Measurements from ENCODE around the gene TGFBRAP1.
"Not testable (repeated sequence)": the region's sequence is repeated elsewhere in the genome, so short reads cannot be mapped to it uniquely, and the experiment has no call there.

TGFBRAP1 gene

DNA sequence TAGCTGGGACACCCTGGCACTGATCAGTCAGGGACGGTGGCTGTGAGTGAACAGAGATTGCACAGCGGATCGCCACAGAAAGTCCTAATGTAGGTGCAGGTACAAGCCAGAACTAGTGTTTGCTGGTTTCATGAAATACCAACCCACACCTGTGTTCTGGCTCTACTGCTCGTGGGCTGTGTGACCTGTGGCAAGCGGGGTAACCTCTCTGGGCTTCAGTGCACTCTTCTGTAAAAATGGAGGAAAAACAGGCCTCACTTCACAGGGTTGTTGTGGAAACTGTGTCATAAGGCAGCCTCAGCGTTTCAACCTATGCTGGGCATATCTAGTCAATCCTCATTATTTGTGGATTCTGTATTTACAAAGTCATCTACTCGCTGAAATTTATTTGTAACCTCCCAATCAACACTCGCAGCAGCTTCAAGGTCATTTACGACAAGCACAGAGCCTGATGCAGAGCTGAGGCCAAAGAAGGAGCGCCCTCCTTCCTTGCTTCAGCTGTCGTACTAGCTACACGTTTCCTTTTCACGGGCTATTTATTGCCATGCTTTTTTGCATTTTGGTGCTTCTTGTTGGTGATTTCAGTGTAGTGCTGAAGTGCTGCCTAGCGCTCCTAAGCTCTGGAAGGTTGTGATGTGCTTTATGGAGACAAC is 58.0 kb downstream of the TGFBRAP1 start:
- DNase-seq (ENCODE audit: low read depth) = no peak

DNA sequence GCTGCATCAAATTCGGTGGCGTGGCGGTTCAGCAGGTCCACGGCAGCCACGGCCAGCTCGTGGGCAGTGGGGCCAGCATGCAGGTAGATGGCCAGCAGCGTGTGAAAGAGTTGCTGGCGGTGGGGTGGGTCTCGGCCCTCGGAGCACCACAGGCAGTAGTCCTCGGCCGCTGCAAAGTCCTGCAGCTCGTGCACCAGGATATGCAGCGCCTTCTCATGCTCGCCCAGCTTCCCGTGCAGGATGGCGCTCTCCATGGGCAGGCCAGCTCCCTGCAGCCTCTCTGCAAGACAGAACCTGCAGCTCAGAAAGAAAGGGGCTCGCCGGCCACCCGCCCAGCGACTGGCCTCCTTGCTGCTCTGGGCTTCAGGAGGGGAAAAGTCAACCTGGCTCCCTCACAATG is 60.1 kb downstream of the TGFBRAP1 start:
- no peak for DNase-seq (ENCODE audit: low read depth)

DNA sequence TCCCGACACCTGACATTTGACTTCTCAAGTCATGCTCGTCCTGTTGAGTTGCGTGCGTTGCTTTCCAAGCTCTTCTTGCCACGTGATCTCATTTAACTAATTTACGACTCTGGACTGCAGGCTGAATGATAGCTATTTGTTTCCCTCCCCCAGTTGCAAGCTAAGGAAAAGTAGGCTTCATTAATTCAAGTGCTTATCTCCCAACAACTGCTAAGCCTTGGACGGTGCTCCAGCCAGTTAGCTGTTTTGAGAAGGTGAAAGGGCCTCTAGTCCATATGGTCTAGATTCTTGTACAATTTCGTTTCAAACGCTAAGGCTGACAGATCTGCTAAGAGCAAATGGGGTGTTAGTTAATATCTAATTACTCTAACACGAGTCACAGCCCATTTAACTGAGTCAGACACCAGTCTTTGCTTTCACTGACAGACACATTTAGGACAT is 66.9 kb downstream of the TGFBRAP1 start:
- DNase-seq (ENCODE audit: low read depth) = no peak

DNA sequence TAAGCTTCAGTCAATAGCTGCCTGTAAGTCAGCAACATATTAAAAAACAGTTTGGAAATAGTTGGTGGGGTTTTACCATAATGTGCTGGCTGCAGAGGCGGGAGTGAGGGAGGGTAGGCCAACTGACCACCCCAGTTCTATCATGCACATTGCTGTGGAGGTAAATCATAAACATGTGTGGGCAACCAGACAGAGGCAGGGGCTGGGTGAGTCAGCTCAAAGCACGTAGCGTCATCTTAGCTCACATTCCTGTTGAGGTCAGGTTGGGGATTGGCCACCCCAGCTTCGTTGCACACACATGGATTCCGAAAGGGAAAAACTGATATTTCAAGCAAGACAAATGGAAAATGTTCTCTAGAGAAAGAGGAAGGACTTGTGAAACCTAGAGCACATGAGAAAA is 68.5 kb downstream of the TGFBRAP1 start:
- DNase-seq (ENCODE audit: low read depth) = no peak

DNA sequence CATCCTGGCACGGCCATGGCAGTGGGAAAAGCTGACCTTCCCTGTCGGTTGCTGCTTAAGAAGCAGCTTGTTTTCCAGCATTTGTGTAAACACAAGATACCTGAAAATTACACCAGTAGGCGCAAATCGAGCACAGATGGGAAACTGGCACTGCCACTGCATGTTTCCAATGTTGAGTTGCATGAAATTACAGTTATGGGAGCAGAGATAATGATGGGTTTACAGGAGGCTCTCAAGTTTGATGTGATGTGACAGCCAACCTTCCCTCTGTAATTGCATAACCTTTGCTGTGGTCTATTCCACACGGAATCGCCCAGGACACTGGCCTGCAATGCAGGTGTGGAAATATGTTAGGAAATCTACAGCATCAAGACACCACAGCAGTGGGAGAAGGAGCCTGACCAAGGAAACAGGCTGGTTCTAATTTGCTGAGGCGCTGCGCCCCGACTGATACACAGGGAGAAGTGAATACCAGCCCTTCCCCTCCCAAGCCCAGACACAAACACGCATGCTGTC is 70.6 kb downstream of the TGFBRAP1 start:
- no peak for DNase-seq (ENCODE audit: low read depth)

DNA sequence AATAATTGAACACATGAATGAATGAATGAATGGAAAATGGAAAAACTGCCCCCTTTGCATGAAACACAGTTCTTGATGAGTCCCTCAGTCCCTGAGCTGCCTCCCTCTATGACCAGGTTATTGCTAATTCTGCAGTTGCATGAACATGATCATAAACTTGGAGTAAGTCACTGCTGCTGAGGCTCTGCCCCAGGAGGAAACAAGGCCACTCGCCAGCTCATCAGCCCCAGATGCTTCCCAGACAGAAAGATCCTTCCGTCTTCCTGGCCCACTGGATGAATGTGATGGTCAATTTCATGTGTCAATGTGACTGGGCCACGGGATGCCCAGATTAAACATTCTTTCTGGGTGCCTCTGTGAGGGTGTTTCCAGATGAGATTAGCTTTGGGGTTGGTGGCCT is 71.6 kb downstream of the TGFBRAP1 start:
- DNase-seq (ENCODE audit: low read depth) = no peak

DNA sequence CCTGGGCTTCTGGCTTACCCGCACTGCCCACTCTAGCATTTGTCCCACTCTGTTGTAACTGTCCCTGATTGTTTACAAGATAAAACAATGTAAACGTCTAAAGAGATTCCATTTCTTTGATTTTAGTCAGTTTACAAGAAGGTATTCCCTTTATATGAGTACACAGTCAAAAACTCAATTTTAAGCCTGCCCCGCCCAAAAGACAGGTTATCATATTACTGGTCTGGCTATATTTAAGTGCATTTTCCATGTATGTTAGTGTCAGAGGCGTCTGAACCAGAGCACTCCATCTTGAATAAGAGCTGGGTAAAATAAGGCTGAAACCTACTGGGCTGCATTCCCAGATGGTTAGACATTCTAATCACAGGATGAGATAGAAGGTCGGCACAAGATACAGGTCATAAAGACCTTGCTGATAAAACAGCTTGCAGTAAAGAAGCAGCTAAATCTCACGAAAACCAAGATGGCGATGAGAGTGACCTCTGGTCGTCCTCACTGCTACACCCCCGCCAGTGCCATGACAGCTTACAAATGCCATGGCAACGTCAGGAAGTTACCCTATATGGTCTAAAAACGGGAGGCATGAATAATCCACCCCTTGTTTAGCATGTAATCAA is 73.0 kb downstream of the TGFBRAP1 start:
- DNase-seq (ENCODE audit: low read depth) = no peak

DNA sequence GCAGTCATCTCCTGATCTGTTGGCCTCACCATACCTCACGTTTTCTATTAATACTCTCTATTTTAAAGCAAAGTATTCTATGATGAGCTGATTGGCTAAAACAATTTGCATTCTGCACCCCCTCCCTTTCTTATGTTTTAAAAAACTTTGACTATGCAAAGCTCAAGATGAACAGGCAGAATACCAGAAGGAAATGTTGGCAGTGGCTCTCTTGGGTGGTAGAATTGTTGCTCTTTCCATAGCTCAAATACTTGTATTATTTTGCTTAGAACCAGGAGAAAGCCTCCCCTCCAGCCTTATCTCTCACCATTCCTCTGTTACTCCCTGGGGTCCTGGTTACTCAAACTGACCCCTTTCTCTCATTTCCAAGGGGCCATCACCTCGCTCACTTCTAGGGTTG is 73.6 kb downstream of the TGFBRAP1 start:
- no peak for DNase-seq (ENCODE audit: low read depth)

DNA sequence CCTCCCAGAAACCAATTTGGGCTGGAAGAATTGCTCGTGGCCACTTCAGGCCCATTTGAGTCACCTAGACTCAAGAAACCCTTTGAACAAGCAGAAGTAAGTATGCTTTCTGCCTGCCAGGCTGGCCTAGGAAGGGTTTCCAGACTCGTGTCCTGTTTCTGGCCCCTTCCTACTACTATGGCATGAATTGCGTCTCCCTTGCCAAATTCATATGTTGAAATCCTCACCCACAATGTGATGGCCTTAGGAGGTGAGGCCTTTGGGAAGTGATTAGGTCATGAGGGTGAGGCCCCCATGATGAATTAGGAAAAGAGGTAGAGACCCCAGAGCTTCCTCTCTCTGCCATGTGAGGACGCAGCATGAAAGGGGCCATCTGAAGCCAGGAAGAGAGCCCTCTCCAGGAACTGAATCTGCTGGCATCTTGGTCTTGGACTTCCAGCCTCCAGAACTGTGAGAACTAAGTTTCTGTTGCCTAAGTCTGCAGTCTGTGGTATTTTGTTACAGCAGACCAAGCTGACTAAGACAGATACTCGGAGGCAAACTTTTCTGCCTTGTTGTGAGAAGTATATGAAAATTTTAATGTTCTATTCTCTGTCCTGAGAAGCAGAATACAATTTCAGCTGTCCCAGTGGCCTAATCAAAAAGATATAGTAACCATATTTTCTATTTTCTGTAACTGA is 74.9 kb downstream of the TGFBRAP1 start:
- no peak for DNase-seq (ENCODE audit: low read depth)

DNA sequence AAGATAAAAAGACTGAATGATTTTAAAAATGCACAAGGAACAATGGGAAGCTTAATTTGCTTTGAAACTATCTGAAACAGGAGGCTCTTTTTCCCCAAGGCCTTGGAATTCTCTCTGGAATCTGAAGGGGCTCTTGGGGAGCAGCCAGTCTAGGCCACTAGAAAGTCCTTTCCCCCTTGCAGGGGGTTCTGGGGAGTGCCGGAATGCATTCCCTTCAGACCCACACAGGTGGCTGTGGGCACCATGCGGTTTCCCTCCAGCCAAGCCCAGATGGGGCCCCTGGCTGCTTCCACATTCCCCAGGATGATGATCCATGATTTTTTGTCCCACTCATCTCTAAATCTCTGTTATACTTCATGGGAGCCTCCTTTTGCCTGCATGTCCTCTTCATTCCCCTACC is 77.3 kb downstream of the TGFBRAP1 start:
- DNase-seq (ENCODE audit: low read depth) = no peak

DNA sequence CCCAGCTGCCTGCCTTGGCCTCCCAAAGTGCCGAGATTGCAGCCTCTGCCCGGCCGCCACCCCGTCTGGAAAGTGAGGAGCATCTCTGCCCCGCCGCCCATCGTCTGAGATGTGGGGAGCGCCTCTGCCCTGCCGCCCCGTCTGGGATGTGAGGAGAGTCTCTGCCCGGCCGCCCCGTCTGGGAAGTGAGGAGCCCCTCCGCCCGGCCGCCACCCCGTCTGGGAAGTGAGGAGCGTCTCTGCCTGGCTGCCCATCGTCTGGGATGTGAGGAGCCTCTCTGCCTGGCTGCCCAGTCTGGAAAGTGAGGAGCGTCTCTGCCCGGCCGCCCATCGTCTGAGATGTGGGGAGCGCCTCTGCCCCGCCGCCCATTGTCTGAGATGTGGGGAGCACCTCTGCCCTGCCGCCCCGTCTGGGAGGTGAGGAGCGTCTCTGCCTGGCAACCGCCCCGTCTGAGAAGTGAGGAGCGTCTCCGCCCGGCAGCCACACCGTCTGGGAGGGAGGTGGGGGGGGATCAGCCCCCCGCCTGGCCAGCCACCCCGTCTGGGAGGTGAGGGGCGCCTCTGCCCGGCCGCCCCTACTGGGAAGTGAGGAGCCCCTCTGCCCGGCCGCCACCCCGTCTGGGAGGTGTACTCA is 78.4 kb downstream of the TGFBRAP1 start:
- DNase-seq (ENCODE audit: low read depth) = not testable (repeated sequence)

DNA sequence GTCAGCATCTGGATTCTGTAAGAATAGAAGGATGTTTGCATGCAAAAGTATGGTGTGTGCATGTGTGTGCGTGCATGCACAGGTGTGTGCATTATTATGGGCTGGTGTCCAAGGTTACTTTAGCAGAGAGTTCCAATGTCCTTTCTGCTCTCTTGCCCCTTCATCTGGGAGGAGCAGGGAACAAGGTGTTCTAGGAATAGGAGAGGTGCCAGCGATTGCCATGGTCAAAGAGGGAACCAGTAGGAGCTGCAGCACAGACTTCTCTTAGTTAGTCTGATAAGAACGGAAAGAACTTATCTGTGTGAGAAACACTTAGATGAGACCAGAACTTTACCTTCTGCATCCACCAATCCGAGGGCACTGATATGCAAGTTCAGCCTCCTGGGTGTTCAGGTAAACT is 79.6 kb downstream of the TGFBRAP1 start:
- no peak for DNase-seq (ENCODE audit: low read depth)

DNA sequence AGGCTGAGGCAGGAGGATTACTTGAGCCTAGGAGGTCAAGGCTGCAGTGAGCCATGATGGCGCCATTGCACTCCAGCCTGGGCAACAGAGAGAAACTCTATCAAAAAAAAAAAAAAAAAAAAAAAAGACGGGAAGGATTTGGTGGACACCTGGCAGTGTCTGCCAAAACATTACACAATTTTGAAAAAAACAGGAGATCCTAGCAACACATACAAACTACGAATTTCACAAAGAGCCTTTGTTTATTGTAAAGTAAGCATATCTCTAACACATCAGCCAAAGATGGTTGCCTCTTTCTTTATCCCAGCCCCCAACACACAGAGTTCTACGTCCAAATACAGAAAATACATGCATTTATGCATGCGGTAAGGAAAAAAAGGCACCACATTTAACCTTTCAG is 80.4 kb downstream of the TGFBRAP1 start:
- no peak for DNase-seq (ENCODE audit: low read depth)

DNA sequence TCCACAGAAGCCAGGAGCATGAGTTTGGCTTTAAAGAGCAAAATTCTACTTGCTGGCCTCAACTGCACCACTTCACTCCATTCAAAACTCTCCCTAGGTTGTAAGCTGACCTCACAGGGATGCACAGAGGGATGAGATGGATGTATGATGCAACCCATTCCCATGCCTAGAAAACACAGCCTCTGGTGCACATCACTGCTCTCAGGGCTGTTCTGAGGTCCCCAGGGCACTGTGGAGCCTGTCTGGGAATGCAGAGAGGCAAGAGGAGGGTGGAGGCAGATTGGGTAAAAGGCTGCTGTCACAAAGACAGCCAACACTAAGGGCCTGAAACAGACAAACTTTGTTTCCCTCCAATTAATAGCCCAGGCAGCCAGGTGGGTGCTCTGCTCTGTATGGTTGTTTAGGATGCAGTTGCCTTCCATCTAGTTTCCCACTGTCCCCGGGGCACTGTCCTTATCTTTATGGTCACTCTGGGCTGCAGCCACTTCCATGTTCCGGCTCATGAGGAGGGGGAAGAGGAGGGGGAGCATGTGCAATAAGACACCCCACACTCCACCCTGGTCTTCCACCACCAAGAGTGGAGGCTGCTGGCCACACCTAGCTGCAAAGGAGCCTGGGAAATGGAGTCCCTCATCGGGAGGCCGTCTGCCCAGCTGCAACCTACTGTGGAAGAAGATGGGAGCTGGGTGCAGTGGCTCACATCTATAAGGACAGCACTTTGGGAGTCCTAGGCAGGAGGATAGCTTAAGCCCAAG is 81.0 kb downstream of the TGFBRAP1 start:
- DNase-seq (ENCODE audit: low read depth) = no peak

DNA sequence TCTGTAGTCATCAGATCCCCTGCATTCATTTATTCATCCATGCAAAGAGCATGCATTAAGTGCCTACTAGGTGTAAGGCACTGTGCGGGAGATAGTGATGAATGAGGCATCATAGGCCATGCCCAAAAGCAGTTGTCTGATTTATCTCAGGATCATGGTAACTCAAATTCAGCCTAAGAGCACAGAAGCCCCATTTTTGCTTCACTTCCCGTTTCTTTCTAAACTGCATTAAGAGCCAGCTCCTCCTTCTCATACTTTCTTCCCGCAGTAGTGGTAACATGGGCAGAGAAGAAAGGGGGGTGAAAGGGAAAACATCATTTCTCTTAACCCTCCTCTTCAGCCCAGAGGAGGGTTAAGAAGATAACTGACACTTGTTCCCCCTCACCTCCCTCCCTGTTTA is 85.1 kb downstream of the TGFBRAP1 start:
- DNase-seq (ENCODE audit: low read depth) = no peak

DNA sequence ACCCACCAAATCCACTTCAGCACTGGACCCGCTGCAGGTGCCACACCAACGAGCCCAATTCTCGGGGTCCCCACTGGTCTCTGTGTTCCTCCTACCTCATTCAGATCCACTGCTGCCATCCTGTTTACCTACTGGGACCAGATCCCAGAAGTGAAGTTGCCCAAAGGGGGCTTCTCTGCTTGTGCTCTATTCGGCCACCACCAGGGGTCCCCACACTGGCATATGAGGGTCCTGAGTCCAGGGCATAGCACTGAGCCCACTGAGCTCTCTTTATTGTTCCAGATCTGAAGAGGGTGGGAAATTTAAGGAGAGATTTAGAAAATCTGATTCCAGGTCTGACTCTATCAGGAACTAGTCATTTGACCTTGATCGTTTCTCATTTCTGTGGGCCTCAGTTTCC is 85.6 kb downstream of the TGFBRAP1 start:
- DNase-seq (ENCODE audit: low read depth) = no peak

DNA sequence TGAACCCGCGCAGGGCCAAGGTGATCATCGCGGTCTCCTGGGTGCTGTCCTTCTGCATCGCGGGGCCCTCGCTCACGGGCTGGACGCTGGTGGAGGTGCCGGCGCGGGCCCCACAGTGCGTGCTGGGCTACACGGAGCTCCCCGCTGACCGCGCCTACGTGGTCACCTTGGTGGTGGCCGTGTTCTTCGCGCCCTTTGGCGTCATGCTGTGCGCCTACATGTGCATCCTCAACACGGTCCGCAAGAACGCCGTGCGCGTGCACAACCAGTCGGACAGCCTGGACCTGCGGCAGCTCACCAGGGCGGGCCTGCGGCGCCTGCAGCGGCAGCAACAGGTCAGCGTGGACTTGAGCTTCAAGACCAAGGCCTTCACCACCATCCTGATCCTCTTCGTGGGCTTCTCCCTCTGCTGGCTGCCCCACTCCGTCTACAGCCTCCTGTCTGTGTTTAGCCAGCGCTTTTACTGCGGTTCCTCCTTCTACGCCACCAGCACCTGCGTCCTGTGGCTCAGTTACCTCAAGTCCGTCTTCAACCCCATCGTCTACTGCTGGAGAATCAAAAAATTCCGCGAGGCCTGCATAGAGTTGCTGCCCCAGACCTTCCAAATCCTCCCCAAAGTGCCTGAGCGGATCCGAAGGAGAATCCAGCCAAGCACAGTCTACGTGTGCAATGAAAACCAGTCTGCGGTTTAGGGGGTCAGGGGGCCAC is 87.1 kb downstream of the TGFBRAP1 start:
- DNase-seq (ENCODE audit: low read depth) = no peak

DNA sequence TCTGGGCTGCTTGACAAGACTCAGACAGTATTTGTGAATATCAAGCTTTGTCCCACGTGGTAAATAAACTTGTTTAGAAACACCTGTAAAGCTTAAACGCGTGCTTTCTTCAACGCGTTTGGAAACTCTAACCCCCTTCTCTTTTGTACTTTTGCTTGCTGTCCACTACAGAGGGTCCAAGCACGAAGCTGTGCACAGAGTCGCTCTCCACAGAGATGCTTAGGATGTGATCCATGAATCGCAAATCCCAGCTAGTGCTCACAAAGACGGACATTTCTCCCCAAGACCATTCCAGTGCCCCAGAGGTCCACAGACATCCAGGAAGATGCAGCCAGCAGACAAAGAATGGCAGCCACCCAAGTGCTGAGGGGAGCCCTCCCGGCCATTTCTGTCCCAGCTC is 88.1 kb downstream of the TGFBRAP1 start, which contains the start of gene GPR45:
GPR45 (plus strand) TSS at position 301 of the 400 bp plus-strand sequence. CDS start 116 bp downstream, outside the sequence.
- DNase-seq (ENCODE audit: low read depth) = no peak

DNA sequence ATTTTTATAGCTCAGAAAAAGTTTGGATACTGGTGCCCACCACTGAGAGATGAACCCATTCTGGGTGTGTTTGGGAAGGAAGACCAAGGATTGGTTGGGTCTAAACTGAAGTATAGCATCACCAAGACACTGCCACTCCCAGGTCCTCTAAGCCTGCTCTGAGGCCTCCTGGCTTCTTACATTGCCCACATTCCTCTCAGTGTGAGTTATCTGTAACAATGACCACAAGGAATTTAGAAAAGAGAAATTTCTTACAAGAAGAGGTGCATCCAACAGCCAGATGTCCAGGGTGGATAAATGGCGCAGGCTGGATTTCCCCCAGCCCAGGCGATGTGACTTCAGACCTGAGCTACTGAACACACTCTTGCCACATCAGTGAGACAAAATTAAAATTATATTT is 89.6 kb downstream of the TGFBRAP1 start:
- DNase-seq (ENCODE audit: low read depth) = no peak

DNA sequence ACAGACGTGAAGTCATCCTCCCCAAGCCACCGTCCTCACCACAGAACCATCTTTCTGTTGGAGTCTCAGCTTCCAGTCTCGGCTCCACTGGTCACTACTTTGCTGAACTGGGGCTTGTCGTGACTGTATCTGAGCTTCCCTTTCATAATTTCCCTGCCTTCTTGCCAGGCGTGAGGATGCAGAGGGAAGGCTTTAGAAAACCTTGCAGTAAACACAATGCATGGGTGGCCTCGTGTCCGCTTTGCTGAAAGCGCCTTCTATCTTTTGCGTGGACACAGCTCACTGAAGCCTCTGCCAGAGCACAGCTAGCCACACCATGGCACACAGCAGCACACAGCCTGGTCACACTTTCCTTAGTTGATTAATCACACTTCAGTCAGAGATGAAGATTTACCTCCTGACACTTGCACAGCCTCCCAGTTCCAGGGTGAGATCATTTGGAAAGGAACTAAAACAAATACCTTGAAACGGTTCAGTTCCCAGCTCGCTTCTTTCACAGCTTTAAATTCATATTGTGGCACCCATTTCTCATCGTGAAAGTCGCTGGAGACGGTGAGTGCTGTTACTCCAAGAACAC is 90.8 kb downstream of the TGFBRAP1 start:
- DNase-seq (ENCODE audit: low read depth) = no peak

Measured in stimulated activated CD8-positive, alpha-beta memory T cell treated with anti-CD3 and anti-CD28 coated beads, Interleukin-15, amount 100 ng/mL, for 1 hour (primary cell).